HL-60/S4 (cell line): ENCODE data around the gene BPIFB1.

ENCODE experiments used
- in situ Hi-C: fragments of 300-500 bp; cut with MboI; formaldehyde crosslinking; loops from 2 replicates; pipeline ENCODE4 v1.14.3; 2022; ENCODE audit warnings: low sequenced_read_pairs

The BPIFB1 gene

DNA sequence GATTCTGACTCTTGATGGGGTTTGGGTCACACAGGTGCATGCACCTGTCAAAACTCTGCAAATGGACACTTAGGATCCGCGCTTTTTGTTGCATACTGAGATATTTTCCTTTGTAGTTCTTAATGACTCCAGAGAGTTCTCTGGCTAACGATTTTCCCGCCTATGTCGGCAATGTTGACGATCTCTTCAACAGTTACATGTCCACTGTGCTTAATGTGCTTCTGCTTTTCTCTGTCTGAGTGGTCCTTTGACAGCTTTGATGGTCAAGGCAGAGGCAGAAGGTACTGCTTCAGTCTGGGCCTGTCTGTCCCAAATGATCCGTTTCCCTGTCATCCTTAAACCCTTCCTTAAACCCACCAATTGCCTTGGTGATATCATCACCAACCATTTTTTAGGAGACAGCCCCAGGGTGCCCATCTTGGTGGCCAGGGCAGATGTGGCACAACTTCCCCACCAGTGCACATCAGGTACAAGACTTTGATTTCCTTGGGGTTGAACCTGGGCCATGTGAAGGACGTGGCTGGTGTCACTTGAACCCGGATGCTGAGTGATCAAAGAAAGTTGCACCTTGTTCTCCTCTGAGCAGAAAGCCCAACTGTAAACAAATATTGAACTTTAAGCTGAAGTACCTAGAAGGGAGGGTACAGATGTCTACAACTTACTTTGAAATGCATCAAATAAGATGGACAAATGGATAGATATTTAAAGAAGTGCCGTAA, 10.7 kb upstream of the BPIFB1 start:
- in situ Hi-C loops, result no loop called here

DNA sequence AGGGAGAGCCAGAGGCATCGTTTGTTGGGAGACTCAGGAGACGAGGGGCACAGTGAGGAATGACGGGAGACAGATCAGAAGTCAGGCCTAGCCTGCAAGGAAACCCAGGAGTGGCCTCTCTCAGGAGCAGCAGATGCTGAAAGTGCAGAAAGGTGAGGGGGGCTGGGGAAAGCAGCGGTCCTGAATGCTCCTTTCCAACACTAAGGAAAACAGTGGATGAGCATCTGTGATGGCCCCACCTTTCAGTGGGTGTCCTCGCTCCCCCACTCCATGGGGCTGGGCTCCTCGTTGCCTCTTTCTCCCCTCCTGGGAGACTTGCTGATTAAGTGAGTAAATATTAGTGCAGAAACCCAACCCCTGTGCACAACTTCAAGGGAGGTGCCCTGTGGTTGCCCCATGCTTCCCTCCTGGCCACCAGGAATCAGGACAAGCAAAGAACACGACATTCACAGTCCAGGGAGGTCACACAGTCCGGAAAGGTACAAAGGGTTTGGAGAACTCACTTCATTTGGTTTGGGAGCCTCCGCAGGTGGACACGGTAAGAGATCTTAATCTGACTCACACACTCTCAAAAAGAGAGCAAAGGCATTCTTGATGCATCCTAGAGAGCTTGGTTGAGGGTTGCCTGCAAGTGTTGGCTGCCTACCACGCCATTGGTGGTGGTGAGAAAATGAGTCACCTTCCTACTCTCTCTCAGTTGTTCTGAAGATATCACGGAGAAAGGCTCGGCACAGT, 9.7 kb upstream of the BPIFB1 start:
- in situ Hi-C loops, result no loop called here

DNA sequence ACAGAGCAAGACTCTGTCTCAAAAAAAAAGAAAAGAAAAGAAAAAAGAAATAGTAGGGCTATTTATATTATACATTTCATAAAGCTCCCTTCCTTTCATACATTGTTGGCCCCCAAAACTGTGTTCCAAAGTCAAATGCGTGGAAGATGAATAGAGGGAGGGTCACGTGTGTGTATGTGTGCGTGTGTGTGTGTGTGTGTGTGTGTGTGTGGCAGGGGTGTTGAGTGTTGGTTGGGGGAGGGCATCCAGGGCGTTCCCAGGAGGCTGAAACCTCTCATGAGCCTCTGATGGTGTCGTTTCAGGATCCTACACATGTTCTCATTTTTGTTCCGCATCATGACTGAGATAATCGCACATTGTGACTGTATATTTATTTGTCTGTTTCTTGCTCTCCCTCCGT, 7.8 kb upstream of the BPIFB1 start:
- in situ Hi-C loops, result no loop called here

DNA sequence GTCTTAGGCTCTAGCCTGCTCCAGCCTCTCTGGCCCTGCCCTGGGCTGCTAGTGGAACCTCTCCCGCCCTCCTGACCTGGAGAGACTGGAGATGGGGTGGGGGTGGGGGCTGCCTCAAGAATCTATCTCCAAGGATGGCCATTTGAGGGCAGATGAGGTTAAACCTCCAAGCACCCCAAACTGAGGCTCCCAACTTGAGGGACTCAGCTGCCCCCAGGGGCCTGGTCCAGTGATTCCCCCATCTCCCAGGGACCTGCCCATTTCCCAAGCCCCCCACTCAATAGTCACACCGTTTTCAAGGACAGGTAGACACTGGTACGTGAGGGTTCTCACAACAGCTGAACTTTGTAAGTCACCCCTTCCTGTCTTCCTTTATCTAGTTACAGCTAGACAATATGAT, 7.1 kb upstream of the BPIFB1 start:
- in situ Hi-C loops, result no loop called here

DNA sequence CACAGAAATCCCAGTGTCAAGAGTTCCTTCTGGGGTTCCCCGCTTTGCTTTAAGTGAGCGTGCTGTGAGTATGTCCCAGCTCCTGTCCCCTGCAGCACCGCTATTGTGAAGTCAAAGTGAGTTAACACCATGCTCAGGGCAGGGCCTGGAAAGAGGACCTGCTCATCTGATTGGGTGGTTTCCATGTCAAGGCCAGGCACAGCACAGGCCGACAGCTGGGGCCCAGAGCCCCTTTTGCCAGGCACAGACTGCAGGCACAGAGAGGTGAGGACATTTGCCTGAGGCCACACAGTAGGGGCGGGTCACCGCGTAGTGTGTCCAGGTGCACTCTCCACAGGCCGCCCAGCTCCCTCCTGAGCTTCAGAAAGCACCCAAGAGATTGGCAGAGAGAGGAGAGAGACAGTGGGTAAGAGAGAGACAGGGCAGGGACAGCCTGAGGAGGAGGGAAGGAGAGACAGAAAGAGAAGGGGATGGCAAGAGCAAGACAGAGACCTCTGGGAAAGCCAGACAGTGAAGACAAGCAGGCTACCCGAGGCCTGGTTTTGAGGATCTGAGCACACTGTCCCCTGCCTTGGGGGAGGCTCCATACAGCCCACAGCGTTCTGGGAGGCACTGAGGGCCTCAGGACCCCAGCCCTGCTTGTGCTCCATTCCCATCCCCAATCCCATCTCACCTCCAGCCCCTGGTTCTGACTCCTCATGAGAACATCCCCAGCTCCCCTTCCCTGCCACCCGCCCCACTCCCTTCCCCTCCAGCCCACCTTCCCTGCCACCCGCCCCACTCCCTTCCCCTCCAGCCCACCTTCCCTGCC, 6.5 kb upstream of the BPIFB1 start:
- in situ Hi-C loops, result no loop called here

DNA sequence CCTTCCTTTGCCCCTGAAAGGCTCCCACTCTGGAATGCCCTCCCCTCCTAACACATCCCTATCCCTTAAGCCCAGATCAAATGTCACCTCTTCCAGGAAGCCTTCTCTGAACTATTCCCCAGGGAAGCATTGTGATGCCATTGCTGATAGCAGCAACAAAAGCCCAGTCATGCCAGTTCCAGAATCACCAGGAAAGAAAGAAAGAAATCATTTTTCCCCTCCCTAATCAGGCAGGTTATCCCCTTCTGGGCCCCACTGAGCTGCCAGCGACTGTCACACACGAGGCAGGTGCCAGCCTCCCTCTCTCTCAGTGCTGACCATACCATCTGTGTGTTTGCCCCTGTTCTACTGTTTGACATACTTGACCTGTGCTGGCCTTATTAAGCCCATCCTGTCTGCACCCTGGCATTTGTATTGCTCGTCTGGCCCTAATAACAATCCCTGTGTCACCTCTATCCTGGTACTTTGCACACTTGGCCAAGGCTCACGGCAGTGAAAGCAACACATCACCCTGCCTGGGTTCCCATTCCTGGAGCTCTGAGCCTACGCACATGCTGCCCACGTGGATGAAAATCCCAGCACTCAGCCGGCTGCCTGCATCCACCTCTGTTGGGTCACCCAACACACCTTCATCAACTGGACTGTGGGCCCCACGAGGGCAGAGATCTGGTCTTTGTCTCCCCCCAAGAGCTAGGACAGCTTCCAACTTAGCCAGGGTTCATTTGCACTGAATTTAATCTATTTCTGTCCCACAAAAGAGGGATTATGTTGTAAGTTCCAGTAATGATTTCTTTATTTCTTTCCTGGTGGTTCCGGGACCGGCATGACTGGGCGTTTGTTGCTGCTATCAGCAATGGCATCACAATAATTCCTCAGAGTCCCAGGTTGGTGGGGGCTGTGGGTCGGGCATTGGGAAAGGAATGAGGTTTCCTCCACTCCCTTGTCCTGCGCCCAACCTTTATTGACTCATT, 5.3 kb upstream of the BPIFB1 start:
- in situ Hi-C loops, result no loop called here

DNA sequence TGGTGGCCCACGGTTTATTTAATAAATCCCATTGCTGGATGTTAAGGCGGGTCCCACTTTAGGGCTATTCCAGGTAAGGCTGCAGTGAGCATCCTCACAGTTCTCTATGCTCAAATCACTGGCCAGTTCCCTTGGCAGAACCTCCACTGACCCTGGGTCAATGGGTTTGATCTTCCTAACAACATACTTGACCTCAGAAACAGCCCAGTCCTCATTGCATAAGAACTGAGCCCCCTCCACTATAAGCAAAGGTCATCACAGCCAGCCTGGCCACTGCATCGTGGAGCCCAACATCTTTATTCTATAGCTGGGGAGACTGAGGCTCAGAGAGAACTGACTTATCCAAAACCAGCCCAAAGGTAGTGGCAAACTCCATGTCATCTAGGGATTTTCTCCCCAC, 4.3 kb upstream of the BPIFB1 start:
- in situ Hi-C loops, result no loop called here

DNA sequence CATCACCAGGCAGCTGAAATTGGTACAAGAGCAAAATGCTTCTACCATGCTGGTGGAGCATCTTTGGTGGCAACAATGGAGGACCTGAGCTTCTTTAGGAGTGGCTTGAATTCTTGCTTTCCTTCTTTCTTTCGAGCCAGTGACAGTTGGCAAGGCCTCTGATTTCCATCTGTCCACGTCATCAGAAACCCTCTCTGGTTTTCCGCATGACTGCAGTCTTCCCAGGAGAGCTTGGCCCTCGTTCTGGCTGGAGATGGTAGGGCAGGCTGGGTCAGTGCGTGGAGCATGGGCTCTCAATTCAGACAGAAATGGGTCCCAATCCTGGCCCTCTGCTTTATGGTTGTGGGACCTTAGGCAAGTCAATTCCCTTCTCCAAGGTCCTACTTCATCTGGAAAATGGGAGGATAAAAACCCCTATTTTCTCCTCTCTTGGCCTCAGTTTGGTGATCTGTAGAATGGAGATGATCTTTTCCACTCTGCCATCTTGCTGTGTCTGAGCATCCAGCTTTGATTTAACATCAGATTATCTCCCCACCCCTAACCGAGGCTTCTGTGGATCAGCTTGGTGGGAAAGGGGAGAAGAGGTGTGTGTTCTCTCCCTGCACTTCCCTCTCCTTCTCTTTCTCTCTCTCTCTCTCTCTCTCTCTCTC, 3.6 kb upstream of the BPIFB1 start:
- in situ Hi-C loops, result no loop called here

DNA sequence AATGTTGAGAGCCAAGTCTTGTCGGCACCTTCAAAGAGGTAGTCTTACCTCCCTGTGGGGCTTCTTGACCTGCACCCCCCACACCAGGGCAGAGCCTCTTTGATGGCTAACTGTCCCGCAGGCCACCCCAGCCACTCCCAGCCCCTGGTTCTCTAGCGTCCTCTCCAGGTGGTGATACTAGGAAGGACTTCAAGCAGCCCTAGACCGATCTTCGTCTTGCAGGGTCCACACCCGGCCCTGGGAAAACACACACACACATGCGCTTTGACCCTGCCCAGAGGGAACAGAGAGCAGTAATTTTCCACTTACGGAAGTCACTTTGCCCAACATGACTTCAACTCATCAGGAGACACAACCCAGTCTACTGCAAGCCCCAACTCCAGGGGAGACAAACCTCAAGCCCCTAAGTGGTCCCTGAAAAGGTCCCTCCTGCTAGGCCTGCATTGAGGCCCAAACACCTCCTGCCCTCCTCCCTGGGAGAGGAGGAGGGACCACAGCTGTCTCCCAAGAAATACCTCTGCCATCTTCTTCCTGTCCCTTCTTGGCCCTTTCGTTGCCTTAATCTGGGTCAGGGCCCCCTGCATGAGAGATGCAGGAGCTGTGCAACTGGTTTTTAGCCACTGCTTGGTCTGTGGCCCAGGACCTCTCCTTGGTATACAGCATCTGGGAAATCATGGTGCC, 2.9 kb upstream of the BPIFB1 start:
- in situ Hi-C loops, result no loop called here

DNA sequence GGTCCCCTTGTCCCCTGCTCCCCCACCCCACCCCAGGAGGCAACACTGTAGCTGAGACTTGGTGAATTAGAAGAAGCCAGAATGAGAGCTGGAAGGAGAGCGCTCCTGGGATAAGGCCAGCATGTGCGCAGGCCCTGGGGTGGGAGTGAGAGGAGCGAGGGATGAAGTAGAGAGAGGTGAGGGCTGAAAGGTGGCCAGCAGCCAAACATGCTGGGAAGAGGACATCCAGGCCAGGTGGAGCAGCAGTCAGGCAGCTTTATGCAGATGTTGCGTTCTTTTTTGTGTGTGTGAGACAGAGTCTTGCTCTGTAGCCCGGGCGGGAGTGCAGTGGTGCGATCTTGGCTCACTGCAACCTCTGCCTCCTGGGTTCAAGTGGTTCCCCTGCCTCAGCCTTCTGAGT, 2.2 kb upstream of the BPIFB1 start:
- in situ Hi-C loops, result no loop called here

DNA sequence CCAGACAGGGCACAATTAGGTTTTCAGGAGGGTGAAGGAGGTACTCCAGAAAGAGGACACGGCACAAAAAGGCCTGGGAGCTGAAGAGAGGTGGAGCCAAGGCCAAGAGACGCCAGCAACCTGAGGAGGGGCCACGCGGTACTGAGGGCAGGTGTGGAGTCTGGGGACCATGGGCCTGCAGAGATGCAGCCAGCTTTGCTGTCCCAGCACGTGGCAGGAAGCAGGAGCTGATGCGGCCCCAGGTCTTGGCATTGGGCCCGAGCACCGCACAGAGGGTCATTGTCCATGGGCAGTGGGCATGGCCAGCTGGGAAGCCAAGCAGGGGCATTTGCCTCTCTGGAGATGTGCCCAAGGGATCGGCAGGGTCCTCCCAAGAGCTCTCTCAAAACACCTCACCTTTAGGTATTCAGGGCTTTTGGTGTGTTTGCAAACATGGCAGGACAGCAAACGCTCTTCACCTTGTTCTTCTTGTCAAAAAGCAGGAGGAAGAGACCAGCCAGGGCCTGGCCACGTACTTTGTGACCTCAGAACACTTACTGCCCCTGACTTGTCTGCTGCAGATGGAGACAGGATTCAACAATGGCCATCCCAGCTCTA, 1.4 kb upstream of the BPIFB1 start:
- in situ Hi-C loops, result no loop called here

DNA sequence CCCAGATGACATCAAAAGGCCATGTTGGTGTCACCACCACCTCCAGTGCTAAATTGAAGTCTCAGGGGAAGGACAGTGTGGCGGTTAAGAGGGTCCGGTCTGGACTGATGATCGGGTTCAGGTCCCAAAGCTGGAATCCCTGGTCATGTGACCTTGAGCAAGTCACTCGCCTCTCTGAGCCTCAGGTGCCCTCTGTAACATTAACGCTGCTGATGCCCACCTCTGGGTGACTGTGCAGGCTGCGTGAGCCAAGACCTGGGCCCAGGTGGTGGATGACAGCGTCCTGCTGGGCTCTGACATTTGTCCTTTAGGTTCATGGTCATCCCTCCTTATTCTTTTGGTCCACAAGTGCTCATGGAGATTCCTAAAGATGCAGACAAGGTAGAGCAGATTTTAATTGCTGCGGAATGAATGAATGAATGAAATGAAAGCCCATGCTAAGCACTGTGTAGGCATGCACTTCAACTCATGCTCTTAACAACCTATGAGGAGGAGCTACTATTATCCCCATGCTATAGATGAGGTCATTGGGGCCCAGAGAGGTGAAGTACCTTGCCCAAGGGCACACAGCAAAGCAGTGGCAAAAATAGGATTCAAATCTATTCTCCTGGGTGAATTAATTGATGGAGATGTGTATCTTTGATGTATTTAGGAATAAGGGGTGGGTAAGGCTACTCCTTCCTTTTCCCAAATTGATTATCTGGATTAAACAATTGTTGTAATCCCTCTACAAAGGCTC, 649 bp upstream of the BPIFB1 start:
- in situ Hi-C loops, result no loop called here

DNA sequence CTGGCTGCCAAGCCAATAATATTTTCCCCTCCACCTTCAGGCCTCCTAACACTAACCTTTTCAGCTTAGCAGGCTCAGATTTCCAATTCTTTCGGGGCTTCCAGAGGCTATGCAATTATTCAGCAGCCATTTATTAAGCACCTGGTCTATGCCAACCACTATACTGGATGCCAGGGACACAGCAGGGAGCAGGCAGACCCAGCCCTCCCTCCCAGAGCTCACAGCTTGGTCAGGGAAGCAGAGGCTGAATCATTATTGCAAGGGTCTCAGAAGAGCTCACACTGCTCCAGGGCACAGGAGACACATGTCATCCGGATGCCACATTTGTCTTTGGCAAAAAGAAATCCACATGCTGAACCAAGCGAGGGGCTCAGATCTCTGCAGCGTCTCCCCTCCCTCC, 1.3 kb downstream of the BPIFB1 start:
- in situ Hi-C loops, result no loop called here

DNA sequence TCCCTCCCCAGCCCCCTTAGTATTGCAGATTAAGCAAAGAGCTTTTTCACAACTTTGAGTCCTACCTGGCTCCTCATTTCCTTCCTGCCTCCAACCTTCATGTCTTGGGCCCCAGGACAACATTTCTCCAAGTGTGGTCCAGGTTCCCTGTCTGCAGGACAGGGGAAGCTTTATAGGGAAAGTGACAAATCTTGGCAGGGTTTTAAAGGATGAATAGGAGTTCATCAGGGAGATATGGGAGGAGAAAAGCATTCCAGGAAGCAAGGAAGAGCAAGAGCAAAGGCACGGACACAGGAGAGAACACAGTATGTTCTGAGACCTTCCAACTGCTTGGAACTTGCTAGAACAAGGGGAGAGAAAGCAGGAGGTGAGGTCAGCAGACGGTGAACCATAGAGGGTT, 1.9 kb downstream of the BPIFB1 start:
- in situ Hi-C loops, result no loop called here

DNA sequence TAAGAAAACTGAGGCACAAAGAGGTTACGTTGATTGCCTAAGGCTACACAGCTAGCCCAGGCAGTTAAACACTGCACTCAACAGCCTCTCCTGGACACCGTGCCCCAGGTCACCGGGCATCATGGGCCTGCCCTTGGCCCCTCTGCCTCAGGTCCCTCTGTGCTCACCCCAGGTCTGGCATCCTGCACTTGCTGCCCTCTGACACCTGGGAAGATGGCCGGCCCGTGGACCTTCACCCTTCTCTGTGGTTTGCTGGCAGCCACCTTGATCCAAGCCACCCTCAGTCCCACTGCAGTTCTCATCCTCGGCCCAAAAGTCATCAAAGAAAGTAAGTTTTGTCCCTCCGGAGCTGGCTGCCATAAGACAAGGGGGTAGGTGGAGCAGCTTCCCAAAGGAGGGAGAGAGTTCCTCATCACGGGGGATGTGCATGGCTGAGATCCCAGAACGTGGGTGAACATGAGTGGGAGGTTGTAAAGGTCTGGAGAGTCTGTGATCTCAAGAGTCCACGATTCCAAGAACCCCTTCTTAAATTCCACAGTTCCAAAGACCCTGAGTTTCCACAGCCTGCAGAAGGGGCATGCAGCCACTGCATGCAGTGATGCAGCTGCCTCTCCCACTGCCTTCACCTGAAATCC, 3.0 kb downstream of the BPIFB1 start:
- in situ Hi-C loops, result no loop called here

DNA sequence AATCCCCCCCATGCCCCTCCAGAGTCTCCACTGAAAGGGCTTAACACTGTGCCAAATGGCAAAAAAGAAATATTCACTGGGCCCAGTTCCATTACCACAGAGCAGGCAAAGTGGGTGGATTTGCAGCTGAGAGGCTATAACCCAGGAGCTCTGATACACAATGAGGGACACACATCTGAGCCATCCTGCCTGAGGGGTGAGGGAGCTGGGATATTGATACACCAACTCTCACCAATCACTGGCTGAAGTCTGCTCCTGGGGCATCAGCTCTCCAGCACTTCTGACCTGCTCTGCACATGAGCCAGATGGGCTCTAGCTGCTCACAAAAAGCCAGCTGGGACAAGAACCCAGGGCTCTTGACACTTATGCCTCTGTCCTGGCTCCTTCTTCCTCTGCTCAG, 4.9 kb downstream of the BPIFB1 start:
- in situ Hi-C loops, result no loop called here

DNA sequence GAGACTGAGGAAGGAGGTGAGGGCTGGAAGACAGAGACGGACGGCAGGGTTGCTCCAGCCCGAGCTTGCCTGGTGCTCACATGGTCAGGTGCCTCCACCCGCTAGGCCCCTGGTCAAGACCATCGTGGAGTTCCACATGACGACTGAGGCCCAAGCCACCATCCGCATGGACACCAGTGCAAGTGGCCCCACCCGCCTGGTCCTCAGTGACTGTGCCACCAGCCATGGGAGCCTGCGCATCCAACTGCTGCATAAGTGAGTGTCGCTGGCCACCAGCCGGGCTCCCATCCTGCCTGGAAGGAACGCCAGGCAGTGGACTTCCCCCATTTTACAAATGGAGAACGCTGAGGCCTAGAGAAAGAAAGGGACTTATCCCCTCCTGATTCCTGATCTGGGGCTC, 7.8 kb downstream of the BPIFB1 start:
- in situ Hi-C loops, result no loop called here

DNA sequence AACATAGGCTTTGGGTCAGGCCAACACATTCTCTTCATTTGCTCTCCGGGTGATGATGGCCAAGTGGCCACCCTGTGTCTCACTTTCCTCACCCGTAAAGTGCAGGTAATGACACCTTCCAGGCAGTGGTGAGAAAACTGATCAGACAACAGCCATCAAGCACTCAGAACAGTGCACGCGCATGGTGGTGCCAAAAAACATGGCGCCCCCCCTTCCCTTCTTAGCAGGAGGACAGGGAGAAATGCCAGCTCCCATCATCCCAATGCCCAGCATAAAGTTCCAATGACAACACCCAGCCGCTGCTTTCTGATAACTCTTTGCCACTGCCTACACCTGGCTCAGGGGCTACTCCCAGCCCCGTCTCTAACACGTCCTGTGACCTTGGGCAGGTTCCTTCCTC, 8.4 kb downstream of the BPIFB1 start:
- in situ Hi-C loops, result no loop called here
